ENCODE measurements around the gene EGFL7.

DNA sequence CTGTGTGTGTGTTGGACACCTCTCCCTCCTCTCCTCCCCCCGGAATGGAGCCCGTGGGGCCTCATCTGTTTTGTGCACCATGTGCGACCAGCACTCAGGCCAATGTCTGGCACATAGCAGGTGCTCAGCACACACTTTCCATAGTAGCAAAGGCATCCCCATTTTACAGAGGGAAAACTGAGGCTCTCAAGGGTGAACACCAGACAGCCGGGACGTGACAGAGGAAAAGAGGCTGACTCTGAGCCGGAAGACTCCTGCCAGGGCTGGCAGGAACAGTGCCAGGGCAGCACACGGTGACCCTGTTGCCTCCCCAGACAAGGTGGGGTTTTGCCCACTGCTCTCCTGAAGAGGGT, 26.4 kb downstream of the EGFL7 start:
- TF ChIP-seq RXRA (IDR thresholded peaks at IDR 0.05; ENCODE audit: borderline replicate concordance, low read depth), result no peak
- TF ChIP-seq, protein P1, sequence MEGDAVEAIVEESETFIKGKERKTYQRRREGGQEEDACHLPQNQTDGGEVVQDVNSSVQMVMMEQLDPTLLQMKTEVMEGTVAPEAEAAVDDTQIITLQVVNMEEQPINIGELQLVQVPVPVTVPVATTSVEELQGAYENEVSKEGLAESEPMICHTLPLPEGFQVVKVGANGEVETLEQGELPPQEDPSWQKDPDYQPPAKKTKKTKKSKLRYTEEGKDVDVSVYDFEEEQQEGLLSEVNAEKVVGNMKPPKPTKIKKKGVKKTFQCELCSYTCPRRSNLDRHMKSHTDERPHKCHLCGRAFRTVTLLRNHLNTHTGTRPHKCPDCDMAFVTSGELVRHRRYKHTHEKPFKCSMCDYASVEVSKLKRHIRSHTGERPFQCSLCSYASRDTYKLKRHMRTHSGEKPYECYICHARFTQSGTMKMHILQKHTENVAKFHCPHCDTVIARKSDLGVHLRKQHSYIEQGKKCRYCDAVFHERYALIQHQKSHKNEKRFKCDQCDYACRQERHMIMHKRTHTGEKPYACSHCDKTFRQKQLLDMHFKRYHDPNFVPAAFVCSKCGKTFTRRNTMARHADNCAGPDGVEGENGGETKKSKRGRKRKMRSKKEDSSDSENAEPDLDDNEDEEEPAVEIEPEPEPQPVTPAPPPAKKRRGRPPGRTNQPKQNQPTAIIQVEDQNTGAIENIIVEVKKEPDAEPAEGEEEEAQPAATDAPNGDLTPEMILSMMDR (IDR thresholded peaks at IDR 0.05), result no peak
- TF ChIP-seq TCF12 (IDR thresholded peaks at IDR 0.05), result no peak
- TF ChIP-seq EP300 (IDR thresholded peaks at IDR 0.05; ENCODE audit: borderline replicate concordance in 1 of 2, low read depth in 1 of 2, low read length in 1 of 2), result no peak
- no peak for TF ChIP-seq FOXJ3 (CRISPR knock-in tag; IDR thresholded peaks at IDR 0.05)
- TF ChIP-seq ELF1 (IDR thresholded peaks at IDR 0.05), result no peak

Data from SK-N-SH (cell line).